Metanephros (tissue), 1 donor: ENCODE results near the gene AGT. TPM values are rescaled to one million over a fixed set of nuclear protein-coding genes. Genes with fewer than 3 reads are reported as not detected.

ENCODE experiments used
- total RNA-seq: library from RNA; depleted of rRNA; stranded (reverse); fragments of >200 nt; gene quantifications from one replicate; pipeline ENCODE4 v1.2.3, GENCODE V29; 2014

Gene AGT
- 17.0 TPM for total RNA-seq

DNA sequence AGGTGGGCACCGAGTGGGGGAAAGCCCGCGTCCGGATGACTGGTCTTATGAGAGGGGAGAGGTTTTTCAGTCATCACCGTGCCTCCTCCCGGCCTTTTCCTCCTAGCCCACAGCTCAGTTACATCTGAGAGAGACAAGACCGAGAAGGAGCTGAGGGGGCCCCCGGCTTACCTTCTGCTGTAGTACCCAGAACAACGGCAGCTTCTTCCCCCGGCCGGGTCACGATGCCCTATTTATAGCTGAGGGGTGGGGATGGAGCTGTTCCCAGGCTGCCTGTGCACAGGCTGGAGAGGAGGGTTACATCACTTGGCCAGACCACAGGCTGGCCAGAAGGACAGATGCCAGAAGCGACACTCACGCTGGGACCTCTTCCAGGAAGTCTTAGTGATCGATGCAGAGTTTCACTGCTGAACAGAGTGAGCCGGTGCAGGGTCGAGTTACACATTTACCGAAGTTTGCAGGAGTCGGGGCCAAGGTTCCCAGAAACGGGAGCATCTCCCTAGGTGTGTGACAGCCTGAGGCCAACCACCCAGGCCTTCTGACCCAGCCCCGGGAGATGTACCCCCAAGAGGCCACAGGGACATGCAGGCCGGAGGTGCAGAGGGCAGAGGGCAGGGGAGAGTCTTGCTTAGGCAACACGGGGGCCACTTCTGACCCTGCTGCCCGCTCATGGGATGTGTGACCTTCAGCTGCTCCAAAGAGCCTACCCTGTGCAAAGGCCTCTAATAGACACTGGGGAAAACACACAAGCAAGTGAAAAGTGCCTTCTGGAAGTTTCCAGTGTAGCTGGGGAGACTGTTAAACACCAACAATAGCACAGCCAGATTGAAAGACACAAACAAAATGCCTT is at the start of gene AGT:
Gene AGT (minus strand): TSS at position 208 of the 850 bp plus-strand sequence. CDS start 3,299 bp downstream, outside the sequence.

DNA sequence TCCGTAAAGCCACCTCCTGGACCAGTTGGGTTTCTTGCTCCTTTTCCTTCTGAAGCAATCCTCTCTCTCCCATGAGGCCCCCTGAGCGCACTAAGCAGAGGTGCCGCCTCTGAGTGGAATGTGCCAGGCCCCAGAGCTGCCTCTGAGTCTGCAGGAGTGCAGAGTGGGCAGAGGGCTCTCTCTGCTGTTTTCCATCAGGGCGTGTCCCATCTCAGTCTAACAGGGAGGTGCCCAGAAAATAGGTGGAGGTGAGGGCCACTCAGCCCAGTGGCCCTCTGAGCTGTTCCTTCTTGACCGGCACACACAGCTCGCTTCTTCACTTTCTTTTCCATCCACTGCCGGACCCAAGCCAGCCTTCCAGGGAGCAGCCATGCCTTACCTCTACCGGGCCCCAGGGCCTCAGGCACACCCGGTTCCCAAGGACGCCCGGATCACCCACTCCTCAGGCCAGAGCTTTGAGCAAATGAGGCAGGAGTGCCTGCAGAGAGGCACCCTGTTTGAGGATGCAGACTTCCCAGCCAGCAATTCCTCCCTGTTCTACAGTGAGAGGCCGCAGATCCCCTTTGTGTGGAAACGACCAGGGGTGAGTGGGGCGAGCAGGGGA is 33.3 kb upstream of the AGT start, which contains the start of gene CAPN9:
Gene CAPN9 (plus strand): TSS at position 262 of the 604 bp plus-strand sequence. CDS start 109 bp downstream, at position 371.

Other genes with a start within 250 kb of the AGT start
- 28.0 TPM for gene COG2, start 71.6 kb downstream of the AGT start, total RNA-seq
- 0.29 TPM for gene CAPN9, start 33.3 kb upstream of the AGT start, total RNA-seq
- gene C1orf198, start 154.4 kb upstream of the AGT start, total RNA-seq: 80.0 TPM